HG02870 (cell line): ENCODE measurements around the gene HSPA1B.
"Not testable (repeated sequence)": the region's sequence is repeated elsewhere in the genome, so short reads cannot be mapped to it uniquely, and the experiment has no call there.

Experiments
- ATAC-seq: cut with Tn5 transposase; IDR thresholded peaks from one replicate; pipeline ENCODE4 v1.9.1; 2021; ENCODE audit warnings: mild to moderate bottlenecking, moderate library complexity; ENCODE audit not compliant: unreplicated experiment

The HSPA1B gene

GRCh38 chr6:31827286-31828079 is at the start of gene HSPA1B:
TSS of gene HSPA1B (plus strand) at chr6:31827738. CDS start at chr6:31827951, 213 bp downstream.
- ATAC-seq: peak; percentile 57

- ATAC-seq: no peak
These were observed 49.3 kb upstream of the HSPA1B start for GRCh38 chr6:31778193-31778592.

GRCh38 chr6:31778999-31779885 is 48.3 kb upstream of the HSPA1B start:
- ATAC-seq: no peak

- no peak for ATAC-seq
These were observed 47.6 kb upstream of the HSPA1B start for GRCh38 chr6:31779908-31780307.

GRCh38 chr6:31780507-31781243 is 46.9 kb upstream of the HSPA1B start:
- ATAC-seq: no peak

GRCh38 chr6:31781244-31782125 is 46.1 kb upstream of the HSPA1B start:
- ATAC-seq: no peak

- ATAC-seq: no peak
These were observed 45.2 kb upstream of the HSPA1B start for GRCh38 chr6:31782126-31782855.

- ATAC-seq: no peak
These were observed 43.2 kb upstream of the HSPA1B start for GRCh38 chr6:31784098-31784925.

GRCh38 chr6:31785475-31785874 is 42.1 kb upstream of the HSPA1B start:
- ATAC-seq: no peak

- ATAC-seq: no peak
These were observed 36.0 kb upstream of the HSPA1B start for GRCh38 chr6:31791324-31792089.

GRCh38 chr6:31792090-31792374 is 35.5 kb upstream of the HSPA1B start:
- ATAC-seq: no peak

- no peak for ATAC-seq
These were observed 34.8 kb upstream of the HSPA1B start for GRCh38 chr6:31792761-31793171.

- not testable (repeated sequence) for ATAC-seq
These were observed 33.7 kb upstream of the HSPA1B start for GRCh38 chr6:31793927-31794245.

- ATAC-seq: no peak
These were observed 33.2 kb upstream of the HSPA1B start for GRCh38 chr6:31794294-31794865.

- ATAC-seq: peak; percentile 16
These were observed 32.5 kb upstream of the HSPA1B start for GRCh38 chr6:31794866-31795615.

- ATAC-seq: peak; percentile 63
These were observed 31.8 kb upstream of the HSPA1B start, which contains the start of gene VARS1 for GRCh38 chr6:31795616-31796298. TSS of gene VARS1 (minus strand) at chr6:31795752. CDS start at chr6:31795217, 535 bp downstream.

GRCh38 chr6:31796993-31797385 is 30.5 kb upstream of the HSPA1B start:
- ATAC-seq: no peak
